HG02610 (cell line): ENCODE measurements around the gene ADIRF.
"Not testable (repeated sequence)": the region's sequence is repeated elsewhere in the genome, so short reads cannot be mapped to it uniquely, and the experiment has no call there.

Source experiments
- ATAC-seq: cut with Tn5 transposase; IDR thresholded peaks from one replicate; pipeline ENCODE4 v1.9.1; 2021; ENCODE audit warnings: mild to moderate bottlenecking, moderate library complexity; ENCODE audit not compliant: unreplicated experiment

Gene ADIRF

GRCh38 chr10:86945361-86946212 is 22.7 kb upstream of the ADIRF start:
- ATAC-seq: no peak

GRCh38 chr10:86946213-86947155 is 21.8 kb upstream of the ADIRF start:
- no peak for ATAC-seq

- ATAC-seq: not testable (repeated sequence)
These were observed 20.5 kb upstream of the ADIRF start for GRCh38 chr10:86947806-86948205.

- ATAC-seq: no peak
These were observed 17.9 kb upstream of the ADIRF start for GRCh38 chr10:86950349-86950748.

- no peak for ATAC-seq
These were observed 17.0 kb upstream of the ADIRF start for GRCh38 chr10:86951184-86951761.

GRCh38 chr10:86952106-86952505 is 16.2 kb upstream of the ADIRF start:
- ATAC-seq: no peak

GRCh38 chr10:86952697-86953096 is 15.6 kb upstream of the ADIRF start:
- not testable (repeated sequence) for ATAC-seq

- no peak for ATAC-seq
These were observed 14.3 kb upstream of the ADIRF start for GRCh38 chr10:86953747-86954680.

GRCh38 chr10:86954681-86955500 is 13.4 kb upstream of the ADIRF start:
- no peak for ATAC-seq

- ATAC-seq: no peak
These were observed 12.6 kb upstream of the ADIRF start for GRCh38 chr10:86955501-86956194.

GRCh38 chr10:86956195-86956847 is 12.0 kb upstream of the ADIRF start:
- ATAC-seq: no peak

- no peak for ATAC-seq
These were observed 11.3 kb upstream of the ADIRF start for GRCh38 chr10:86956848-86957448.

GRCh38 chr10:86957471-86958115 is 10.7 kb upstream of the ADIRF start, which contains the start of gene MMRN2:
MMRN2 (minus strand) TSS chr10:86957615; CDS start chr10:86957541, 74 bp downstream.
- no peak for ATAC-seq

- ATAC-seq: no peak
These were observed 10.0 kb upstream of the ADIRF start, which contains the start of gene SNCG for GRCh38 chr10:86958116-86958900. SNCG (plus strand) TSS chr10:86958599; CDS start chr10:86958698, 99 bp downstream.

GRCh38 chr10:86958901-86959736 is 9.2 kb upstream of the ADIRF start:
- no peak for ATAC-seq

GRCh38 chr10:86959737-86960002 is 8.6 kb upstream of the ADIRF start:
- no peak for ATAC-seq
